Ecto neural progenitor cell (in vitro differentiated cells): Measurements from ENCODE around the gene CD151.

Source experiments
- DNase-seq: peaks from one replicate; pipeline ENCODE4 v3.0.0-alpha.2; 2018; ENCODE audit warnings: low spot score

Gene CD151

DNA sequence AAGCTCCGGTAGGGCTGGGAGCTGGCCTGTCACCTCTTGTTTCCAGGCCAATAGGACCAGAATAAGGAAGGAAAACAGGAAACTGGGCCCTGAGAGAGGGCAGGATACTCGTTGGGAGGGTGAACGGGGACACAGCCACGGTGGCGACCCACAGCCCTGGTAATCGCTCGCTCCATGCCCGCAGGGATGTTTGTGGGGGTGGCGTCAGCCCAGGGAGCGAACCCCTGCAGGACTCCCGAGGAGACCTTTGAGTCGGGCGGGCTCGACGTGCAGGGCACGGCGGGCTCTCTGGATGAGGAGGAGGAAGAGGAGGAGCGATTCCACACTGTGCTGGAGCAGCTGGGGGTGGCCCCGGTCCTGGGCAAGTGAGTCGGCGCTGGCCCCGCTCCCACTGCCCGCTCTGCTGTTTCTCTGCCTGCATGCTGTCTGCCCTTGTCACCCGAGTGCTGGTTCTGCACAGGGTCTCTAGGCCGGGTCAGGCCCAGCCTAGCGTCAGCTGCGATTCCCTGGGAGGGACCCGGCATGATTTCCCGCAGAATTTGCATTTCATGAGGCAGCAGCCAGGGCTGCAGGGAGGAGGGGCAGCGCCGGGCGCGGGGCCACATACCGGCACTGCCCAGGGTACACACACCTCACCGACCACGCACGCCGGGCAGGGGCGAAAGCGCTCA, 3.4 kb upstream of the CD151 start:
- no peak for DNase-seq

DNA sequence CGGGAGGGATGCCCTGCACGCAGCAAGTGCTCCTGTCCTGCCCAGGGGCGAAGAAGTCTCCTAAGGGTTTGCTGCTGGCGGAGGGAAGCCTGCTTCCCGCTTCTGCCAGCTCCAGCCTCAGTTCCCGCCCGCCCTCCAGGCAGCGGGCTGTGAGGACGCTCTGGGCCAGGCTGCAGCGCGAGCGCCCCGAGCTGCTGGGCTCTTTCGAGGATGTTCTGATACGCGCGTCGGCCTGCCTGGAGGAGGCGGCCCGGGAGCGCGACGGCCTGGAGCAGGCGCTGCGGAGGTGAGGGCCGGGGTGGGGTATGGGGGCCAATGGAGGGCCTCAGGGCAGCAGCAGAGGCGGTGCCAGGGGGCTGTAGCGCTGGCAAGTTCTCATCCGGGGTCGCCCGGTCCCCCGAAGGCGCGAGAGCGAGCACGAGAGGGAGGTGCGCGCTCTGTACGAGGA, 2.9 kb upstream of the CD151 start:
- no peak for DNase-seq

DNA sequence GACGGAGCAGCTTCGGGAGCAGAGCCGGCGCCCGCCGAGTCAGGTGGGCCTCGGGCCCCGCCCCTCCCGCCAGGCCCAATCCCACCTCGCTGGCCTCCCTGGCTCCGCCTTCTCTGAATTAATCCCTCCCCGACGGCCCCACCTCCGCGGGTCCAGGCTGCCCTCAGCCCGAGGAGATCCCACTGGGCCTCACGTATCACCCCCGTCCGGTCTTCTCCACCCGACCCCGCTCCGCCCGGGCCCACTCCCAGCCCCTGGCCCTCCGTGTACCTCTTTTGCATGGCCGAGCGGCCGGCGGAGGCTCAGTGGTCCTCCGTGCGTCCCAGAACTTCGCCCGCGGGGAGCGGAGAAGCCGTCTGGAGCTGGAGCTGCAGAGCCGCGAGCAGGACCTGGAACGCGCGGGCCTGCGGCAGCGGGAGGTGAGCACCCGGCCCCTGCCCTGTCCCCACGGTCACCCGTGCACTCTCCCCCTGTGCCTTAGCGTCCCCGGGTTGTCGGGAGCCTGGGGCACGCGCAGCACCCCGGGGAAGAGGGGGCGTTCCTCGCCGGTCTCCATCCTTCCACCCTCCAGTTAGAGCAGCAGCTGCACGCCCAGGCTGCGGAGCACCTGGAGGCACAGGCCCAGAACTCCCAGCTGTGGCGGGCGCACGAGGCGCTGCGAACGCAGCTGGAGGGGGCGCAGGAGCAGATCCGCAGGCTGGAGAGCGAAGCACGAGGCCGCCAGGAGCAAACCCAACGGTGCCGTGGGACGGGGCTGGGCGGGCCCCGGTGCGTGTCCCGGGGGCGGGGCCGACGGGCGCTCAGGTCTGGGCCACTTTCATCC, 2.2 kb upstream of the CD151 start:
- DNase-seq: peak; percentile 91

DNA sequence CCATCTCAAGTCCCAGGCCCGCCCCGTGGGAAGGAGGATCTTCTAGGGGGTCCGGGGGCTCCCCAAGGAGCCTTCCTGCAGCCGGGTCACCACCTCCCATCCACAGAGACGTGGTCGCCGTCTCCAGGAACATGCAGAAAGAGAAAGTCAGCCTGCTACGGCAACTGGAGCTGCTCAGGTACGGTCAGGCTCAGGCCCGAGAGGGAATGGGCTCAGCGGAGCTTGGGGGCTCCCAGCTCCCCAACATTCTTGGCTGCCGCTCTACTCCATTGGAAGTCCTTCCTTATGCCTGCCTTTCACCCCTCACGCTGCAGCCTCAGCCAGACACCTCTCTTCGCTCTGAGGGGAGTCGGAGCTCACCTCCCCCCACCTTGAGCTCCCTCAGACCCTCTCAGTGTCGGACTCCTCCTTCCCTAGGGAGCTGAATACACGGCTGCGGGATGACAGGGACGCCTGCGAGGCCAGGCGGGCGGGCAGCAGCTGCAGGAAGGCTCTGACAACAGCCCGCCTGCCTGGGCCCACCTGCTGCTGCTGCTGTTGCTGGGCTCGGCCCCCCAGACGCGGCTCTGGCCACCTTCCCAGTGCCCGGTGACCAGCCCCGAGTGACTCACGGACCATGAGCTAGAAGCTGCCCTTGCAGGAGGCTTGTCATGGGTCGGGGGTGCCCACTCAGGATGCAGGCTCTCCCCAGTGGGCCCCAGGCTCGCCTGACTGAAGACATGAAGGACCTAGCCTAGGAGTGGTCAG, 1.5 kb upstream of the CD151 start:
- DNase-seq: no peak

DNA sequence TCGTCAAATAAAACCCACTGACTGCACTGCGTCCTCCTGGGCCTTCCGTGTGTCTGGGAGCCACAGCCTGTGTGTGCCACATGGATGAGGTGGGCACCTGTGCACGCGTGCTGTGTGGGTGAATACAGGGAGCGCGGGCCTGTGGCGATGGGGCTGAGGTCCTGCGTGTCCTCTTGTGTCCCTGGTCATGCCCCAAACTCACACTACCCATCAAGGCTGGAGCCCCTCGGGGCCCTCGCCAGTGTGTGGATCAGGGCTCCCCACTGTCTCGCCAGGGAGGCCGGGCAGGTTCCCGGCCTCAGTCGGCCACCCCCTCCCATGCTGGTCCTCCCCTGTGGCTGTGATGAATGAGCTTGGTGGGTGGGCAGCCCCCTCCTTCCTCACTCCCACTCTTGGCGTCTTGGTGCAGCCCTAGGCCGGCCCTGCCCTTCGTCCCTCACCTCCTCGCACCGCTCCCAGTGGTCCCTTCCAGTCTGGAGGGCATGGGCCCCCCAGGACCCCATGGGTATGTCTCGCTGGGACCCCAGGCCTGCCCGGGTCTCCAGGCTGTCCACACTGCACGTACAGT, 707 bp upstream of the CD151 start:
- DNase-seq: no peak

DNA sequence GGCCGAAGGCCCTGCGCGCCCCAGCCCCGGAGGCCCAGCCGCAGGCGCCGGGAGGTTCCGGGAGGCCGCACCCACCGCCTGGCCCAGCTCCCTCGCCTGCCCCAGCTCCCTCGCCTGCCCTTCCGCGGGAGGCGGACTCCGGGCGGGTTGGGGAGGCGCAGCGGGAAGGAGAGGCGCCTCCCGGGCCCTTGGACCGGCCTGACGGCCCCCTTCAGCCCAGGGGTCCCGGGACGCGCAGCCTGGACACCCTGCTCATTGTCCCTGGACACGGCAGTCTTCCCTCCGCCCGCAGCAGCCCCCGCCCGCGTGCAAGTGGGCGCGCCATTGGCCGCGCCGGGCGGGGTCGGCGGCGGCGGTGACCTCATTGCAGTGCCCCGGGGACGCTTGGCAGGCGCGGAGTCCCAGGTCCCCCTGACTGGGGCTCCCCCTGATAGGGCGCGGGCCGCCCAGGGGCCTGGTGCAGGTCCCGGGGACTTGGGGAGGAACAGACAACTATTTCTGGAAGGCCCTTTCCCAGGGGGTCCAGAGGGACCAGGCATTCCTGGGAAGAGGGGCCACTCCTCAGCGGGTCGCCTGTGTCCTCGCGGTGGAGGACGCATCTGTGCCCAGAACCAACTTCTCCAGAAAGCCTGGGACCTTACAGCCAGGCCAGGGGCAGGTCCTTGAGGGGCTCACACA, 501 bp downstream of the CD151 start:
- DNase-seq: peak; percentile 69

DNA sequence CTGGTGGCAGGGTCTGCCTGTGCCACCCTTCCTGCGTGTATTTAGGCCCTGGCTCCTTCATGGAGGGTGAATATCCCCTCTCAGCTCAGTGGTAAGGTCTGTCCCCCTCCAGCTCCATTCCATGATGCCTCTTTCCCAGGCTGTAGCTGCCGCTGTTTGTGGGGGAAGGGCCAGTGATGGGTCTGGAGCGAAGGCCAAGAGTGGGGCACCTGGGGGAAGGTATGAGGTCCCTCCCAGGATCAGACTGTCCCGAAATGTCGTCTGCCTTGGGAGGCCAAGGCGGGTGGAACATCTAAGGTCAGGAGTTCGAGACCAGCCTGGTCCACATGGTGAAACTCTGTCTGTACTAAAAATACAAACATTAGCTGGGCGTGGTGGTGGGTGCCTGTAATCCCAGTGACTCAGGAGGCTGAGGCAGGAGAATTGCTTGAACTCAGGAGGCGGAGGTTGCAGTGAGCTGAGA, 1.1 kb downstream of the CD151 start:
- DNase-seq: no peak

DNA sequence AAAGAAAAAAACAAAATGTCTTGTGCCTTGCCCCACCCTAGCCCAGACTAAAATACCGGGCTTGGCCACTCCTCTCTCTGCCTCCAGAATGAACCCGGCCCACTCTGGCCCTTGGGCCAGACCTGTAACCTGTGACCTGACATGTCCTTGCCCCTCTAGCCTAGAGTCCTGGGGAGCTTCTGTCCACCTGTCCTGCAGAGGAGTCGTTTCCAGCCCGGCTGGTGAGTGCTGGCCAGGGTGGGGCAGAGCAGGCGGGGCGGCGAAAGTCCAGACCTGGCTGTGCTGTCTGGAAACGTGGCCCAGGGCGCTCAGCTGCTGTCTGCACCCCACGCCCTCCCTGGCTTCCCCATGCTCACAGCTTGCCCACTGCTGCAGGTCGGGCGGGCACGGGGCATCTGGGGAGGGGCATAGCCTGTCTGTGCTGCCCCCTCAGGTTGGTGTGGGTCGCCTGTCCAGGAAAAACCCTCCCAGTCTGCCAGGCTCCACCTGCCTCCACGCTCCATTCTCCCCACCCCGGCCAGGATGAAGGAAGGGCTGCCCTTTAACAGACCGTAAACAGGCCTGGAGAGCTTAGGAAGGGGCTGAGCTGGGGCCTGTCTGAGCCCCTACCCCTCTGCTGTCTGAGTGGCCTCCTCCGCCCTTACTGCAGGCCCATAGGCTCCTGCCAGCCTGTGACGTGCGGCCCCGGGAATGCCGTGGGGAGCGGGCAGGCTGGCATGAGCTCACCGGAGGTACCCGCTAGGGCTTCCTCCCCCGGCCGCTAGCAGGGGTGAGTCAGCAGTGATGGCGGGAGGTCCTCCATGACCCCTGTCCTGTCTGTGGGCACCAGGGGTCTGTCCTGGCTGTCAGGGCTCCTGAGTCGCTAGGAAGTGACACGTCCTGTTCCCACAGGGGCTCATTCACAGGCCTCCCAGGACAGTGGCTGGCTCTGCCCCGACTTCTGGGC, 1.9 kb downstream of the CD151 start:
- DNase-seq: no peak

DNA sequence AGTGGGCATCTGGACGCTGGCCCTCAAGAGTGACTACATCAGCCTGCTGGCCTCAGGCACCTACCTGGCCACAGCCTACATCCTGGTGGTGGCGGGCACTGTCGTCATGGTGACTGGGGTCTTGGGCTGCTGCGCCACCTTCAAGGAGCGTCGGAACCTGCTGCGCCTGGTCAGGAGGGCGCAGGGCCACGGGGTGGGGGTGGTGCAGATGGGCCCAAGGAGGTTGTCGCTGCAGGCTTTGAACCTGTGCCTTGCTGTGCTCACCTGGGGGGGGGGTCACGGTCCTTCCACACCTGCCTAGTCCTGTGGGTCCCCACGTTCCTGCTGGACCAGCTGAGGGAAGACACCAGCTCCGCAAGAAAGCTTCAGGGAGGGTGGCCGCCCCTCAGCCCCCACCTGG, 3.5 kb downstream of the CD151 start:
- no peak for DNase-seq

DNA sequence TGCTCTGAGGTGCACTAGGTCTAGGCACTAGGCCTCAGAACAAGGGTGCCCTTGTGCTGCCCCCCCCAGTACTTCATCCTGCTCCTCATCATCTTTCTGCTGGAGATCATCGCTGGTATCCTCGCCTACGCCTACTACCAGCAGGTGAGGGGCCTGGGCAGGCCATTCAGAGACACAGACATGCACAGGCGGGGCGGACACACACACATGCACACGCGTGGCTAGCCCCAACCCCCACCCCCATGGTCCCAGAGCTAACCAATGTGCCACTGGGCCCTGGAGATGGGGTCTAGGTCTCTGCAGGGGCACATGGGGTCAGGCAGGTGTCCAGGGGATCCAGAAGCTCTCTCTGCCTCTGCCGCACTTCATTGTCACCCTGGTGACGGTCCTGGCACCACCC, 3.9 kb downstream of the CD151 start:
- no peak for DNase-seq

DNA sequence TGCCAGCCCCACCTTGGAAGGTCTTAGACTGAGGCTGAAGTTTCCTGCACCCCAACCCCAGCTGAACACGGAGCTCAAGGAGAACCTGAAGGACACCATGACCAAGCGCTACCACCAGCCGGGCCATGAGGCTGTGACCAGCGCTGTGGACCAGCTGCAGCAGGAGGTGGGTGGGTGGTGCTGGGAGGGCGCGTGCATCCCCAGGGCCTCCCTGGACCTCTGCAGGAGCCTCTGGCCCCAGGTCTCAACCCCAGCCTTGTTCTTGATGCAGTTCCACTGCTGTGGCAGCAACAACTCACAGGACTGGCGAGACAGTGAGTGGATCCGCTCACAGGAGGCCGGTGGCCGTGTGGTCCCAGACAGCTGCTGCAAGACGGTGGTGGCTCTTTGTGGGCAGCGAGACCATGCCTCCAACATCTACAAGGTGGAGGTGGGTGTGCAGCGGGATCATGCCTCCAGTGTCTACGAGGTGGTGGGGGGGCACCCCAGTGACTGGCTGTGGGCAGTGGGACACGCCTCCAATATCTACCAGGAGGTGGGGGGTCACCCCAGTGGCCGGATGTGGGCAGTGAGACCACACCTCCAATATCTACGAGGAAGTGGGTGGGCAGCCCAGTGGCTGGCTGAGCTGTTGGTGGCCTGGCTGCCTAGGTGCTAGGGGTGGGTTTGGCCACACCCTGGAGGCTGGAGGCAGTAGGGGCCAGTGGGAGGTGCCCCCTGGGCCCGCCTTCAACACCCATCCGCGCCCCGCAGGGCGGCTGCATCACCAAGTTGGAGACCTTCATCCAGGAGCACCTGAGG, 4.6 kb downstream of the CD151 start:
- DNase-seq: no peak

DNA sequence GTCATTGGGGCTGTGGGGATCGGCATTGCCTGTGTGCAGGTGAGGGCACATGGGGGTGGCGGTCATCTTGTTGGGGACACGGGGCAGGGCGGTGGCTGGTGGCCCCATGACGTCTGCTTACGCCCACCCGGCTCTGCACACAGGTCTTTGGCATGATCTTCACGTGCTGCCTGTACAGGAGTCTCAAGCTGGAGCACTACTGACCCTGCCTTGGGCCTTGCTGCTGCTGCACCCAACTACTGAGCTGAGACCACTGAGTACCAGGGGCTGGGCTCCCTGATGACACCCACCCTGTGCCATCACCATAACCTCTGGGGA, 5.2 kb downstream of the CD151 start:
- DNase-seq: no peak

DNA sequence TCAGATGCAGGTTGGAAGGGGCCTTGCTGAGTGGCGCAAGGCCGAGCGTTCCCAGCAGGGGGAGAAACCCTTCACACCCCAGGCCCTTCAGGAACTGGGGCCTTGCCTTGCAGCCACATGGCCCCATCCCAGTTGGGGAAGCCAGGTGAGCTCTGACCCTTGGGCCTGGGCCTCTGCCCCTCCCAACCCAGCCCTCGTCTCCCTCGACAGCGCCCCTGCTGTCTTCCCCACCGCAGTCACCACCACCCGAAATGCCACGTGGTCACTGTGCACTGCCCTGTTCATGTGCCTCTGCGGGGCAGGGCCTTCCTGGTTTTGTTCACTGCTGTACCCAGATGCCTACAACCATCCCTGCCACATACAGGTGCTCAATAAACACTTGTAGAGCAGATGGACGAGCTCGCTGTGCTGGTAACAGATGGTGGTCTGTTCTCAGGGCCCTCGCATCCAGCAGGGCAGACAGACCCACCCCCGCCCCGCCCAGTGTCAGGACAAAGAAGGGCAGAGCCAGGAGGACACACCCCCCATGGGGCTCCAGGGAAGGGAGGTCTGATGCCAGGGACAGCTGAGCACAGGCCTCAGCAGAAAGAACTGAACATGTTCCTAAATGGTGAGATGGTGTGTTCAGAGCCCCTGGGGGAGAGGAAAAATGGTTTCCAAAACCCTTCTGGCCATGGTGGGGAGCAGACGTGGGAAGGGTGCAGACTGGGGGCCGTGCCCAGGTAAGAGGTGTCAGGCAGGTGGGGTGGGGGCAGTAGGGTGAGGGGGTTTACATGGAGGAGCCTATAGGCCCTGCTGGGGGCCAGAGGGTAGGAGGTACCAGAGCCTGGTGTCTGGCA, 5.9 kb downstream of the CD151 start:
- no peak for DNase-seq

DNA sequence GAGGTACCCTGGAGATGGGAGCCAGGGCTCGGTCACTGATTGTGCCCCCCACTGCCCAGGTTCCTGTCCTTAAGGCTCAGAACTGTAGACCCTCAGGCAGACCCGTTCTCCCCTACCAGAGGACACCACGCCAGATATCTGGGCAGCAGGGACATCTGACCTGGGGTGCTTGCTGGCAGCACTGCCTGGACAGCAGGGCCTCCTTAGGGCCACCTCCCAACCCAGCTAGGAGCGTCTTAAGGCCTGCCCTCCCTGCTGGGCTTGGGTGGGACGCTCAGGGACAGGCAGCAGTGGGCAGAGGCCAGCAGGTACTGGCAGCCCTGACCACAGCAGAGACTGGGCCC, 6.5 kb downstream of the CD151 start:
- DNase-seq: no peak

DNA sequence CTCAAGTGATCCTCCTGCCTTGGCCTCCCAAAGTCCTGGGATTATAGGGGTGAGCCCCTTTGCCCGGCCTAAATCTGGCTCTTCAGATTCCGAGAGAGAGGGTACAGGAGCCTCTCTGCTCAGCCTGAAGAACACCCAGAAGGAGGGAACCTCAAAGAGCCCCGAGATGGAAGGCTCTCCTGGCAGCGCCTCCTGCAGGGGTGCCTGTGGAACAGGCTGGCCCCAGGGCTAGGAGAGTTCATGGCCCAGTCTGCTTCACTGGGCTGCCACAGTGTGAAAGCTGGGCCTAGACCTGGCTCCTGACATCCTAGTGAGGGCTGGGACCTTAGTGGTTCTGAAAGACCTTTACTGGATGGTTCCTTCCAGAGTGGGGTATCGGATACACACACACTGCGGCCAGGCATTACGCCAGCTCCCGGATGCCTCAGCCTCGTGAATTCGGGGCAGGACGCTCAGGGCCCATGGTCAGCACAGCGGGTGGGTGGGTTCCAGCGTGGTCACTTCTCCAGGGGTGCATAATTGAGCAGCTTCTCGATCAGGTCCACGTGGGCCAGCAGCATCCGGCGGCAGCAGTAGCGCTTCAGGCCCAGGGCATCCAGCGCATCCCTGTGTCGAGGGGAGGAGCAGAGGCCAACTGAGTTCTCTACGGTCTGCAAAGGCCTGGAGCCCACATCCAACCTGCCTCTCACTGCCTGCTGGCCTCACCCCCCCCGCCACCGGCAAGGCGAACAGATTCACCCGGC, 7.3 kb downstream of the CD151 start:
- no peak for DNase-seq

DNA sequence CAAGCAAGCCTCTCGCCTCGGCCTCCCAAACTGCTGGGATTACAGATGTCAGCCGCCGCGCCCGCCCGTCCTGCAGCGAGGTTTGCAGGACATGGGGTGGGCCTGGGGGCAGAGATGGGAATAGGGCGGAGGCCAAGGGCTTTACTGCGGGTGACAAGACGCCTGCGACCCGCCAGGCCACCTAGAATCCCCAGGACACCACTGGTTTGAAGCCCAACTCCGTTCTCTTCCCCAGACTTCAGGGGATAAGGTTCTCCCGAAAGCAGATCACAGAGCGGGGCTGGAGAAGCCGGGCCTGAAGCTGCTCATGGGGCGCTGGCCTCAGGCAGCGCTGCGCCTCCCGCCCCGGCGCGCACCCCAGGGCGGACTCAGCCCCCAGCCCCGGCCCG, 9.2 kb downstream of the CD151 start:
- DNase-seq: no peak

DNA sequence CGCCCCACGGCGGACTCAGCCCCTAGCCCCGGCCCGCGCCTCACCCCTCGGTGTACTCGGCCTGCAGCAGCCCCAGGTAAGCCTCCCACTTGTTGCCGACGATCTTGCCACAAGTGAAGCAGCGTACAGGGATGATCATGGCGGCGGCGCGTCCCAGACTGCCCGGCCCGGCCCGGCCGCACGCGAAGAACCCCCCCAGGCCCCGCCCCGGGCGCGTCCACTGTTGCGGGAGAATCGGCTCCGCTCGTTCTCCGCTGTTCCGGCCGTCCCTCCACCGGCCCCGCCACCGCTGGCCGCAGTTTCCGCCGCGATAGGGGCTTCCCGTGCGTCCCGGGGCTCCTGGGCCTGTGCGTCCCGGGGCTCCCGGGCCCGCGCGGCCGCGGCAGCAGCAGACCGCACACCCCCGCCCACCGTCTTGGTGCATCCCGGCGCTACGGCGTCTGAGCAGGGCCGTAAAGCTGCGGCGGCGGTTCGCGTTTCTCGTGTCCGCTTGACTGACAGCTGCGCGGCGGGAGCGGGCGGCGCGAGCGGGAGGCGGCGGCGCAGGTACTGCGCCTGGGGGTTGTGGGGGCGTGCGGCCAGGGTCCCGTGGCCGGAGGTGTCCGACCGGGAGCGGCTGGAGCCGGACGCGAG, 9.7 kb downstream of the CD151 start, which contains the start of the genes POLR2L and TSPAN4:
POLR2L (minus strand) TSS at position 160 of the 633 bp plus-strand sequence; CDS start at position 139, 21 bp downstream.
TSPAN4 (plus strand) TSS at position 483 of the 633 bp plus-strand sequence. CDS start 7,453 bp downstream, outside the sequence.
- peak; percentile 96 for DNase-seq
